HG03097 (cell line): ENCODE measurements around the gene MACROD2.
"Not testable (repeated sequence)": the region's sequence is repeated elsewhere in the genome, so short reads cannot be mapped to it uniquely, and the experiment has no call there.

ENCODE experiments used
- ATAC-seq: cut with Tn5 transposase; IDR thresholded peaks from one replicate; pipeline ENCODE4 v1.9.1; 2021; ENCODE audit not compliant: unreplicated experiment, low FRiP score

MACROD2 gene

DNA sequence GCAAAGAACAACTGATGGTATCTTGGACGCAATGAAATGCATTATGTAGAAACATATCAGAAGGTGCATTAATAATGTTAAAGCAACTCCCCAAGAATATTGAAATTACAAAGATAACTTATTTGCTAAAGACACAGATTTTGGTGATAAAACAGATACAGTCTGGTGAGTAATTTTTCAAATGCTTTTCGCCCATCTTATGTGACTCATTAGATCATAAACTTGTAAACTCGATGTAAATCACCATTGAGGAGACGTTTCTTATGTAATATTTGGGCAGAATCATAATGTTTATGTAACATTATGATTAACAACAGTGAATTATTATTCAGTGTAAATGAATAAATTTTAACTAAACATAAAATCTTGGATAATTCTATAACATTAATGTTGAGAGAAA, 1969.8 kb downstream of the MACROD2 start:
- ATAC-seq, result no peak

GRCh38 chr20:15967334-15967733, 1972.0 kb downstream of the MACROD2 start:
- no peak for ATAC-seq

DNA sequence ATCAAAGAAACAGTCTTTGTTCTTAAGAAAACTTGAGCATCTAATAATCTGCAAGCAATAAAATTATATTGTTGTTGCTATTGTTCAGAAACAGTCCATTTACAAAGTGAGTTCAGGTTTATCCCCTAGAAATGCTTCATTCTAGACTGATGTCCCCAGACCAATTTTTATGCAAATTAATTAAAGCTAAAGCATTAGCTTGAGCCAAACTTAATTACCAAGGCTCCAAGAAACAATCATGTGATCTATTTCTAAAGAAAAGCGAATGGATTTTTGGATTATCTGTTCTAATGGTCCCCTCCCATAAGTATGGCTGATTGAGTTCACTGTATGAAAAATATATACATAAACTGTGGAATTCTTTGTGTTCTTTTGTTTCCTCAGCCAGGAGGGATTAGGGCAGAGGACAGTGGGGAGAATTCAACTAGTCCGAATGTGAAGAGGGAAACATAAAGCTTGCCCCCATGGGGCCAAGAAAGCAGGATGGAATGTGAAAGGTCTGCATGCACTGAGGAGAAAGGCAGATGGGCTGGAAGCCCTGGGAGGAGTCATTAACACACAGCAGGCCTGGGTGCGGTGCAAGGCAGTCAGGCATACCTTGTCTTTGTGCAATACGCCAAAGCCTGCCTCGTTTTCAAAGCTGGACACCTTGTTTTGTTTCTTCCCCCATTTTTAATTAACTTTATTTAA, 1980.9 kb downstream of the MACROD2 start:
- ATAC-seq, result no peak

DNA sequence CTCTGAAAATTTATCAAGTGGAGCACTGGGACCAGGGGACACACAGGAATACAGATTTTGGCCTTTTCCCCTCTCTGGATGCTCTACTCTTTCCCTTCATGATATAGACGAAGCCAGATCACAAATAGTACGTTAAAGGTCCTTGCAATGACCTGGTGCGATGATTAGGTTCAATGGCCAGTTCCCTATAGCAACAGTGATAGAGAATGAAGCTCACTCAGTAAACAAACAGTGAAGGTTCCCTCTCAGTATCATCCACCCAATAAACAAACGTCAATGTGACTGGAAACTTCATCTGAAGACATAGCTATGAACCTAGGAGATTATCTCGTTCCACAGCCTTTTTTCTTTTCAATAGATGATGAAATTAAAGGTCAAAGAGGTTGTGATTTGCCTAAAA, 1981.7 kb downstream of the MACROD2 start:
- ATAC-seq, result no peak

DNA sequence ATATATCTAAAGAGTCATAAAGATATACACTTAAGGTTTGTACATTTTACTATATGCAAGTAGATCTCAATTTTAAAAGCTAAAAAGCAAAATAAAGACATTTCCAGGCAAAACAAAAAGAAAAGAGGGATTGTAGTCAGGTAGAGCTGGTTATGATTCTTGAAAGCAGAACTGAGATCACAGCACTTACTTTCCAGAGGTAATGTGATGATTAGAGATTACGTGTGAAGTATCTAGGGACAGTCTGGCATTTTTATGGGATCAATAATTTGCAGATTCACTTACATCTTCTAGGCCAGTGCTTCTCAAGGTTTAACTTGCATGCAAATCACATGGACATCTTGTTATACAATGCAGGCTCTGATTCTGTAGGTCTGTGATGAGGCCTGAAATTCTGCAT, 1982.4 kb downstream of the MACROD2 start:
- ATAC-seq, result no peak

- not testable (repeated sequence) for ATAC-seq
These were observed 1990.4 kb downstream of the MACROD2 start for GRCh38 chr20:15985494-15986368.

DNA sequence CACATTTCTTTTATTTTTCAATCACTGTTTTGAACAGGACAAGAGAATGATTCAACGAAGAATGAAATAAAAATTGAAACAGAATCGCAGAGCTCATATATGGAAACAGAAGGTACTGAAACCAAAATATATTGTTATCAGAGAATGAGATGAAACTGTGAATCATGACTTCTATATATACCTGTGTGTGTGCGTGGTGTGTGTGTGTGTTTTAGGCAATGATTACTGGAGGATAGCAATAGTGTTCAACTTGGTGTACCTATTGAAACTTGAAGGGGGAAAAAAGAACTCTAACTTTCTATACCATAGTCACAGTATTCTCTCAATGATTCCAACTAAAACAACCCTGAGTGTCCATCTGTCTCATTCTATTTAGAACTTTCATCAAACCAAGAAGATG, 1991.4 kb downstream of the MACROD2 start:
- ATAC-seq, result peak; percentile 95

- no peak for ATAC-seq
These were observed 1996.0 kb downstream of the MACROD2 start for GRCh38 chr20:15991279-15991678.

DNA sequence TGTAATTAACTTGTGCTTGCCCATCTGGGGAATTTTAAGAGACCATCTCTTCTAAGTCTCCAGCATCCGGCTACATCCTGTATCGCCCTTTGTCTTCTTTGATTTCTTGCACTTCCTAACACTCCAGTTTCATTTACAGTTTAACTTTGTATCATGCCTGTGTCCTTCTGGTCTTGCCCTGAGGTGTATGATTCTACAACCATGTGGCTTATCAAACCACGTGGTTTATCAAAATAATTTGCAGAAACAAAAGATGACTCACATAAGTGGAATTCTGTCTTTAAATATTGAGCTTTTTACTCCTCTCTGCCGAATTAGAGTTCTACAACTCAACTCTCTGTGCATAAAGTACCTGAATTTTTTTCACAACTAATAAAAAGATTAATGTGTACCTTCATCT, 1997.2 kb downstream of the MACROD2 start:
- ATAC-seq, result no peak

GRCh38 chr20:16000112-16000511, 2004.8 kb downstream of the MACROD2 start:
- ATAC-seq, result no peak

- ATAC-seq, result no peak
These were observed 2006.0 kb downstream of the MACROD2 start for GRCh38 chr20:16001286-16001685.

GRCh38 chr20:16003310-16003709, 2008.0 kb downstream of the MACROD2 start:
- ATAC-seq, result no peak

DNA sequence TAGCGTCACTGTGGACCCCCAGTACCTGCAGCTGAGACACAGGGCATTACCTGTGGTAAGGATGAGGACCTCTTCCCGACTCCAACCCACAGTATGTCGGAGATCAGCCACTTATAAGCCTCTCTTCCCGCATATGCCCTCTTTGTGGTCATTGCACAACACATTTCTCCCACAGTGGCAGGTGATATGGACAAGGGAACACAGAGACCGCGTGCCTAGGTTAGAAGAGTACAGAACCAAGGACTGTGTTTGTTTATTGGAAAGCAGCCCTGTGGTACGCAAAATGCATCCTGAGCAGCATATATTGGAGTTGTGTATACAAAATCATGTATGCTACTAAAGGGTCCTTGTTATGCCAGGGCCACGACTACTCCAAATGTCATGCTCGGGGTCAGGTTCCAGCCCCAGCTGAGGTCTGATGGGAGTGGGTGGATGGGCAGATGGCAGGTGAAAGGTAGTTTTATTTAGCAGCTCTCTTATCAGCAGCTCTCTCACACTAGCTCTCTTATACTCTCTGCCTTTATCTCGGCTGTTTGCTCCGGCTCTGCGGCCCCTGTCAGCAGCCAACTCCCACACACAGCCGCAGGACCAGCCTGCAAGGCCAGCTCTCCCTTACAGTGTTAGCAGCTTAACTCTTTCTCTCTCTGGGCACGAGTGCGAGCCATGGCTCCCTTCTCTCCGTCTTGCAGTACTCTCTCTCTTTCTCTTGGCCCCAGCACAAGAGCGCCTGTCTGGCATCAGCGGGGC, 2009.0 kb downstream of the MACROD2 start:
- ATAC-seq, result no peak

GRCh38 chr20:16005021-16005914, 2010.0 kb downstream of the MACROD2 start:
- no peak for ATAC-seq

DNA sequence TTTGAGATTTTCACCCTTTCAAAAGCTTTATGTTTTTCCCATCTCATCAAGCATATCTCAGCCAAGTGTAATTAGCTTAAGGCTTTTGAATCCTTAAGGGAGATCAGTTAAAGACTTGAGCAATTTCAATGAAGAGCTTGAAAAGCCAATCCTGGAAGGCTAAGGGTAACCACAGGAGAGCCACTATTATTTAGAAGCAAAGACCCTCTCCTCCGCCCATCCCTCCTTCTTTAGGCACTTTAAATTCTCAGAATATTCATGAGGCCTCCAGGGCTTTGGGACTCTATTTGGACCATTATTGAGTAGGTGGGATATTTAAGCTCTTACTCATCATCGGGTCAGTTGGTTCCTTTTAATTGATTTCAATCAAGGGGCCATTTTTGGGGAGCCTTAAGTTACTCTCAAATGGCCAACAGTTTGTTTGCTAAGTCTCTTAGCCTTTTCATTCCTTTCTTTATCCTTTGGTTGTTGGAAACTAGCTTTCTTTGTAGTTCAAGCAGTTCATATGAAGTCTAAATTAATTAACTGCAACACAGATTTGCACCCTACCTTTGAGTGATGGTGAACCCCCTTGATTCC, 2010.7 kb downstream of the MACROD2 start:
- ATAC-seq, result no peak

- ATAC-seq, result peak; percentile 93
These were observed 2011.8 kb downstream of the MACROD2 start for GRCh38 chr20:16007164-16007563.

- no peak for ATAC-seq
These were observed 2012.6 kb downstream of the MACROD2 start for GRCh38 chr20:16007962-16008361.

DNA sequence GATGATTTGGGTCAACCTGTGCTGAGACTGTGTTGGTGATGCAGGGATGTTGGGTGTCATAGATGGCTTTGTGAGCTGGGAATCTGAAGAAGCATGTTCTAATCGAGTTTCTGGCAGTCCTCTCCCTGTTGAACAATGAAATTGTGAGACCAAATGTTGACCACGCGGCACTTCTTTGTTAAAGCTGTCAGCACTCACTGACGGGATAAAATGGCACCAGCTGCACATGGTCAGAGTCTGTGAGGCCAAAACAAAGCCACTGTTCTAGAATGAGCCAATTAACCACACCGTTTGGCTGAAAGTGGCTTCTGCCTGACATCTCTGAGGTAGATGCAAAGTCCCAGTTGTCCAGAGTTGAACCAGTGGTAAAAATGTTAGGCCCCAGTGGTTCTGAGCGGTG, 2015.7 kb downstream of the MACROD2 start:
- ATAC-seq, result no peak

GRCh38 chr20:16011519-16011918, 2016.2 kb downstream of the MACROD2 start:
- no peak for ATAC-seq

DNA sequence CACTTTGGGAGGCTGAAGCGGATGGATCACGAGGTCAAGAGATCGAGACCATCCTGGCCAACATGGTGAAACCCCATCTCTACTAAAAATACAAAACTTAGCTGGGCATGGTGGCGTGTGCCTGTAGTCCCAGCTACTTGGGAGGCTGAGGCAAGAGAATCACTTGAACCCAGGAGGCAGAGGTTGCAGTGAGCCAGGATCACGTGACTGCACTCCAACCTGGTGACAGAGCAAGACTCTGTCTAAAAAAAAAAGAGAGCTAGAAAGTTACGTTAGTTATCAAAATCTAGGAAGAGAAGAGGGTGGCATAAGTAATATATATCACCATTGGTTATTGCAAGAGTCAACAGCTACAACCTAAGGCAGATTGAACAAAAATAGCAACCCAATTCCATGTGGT, 2017.6 kb downstream of the MACROD2 start:
- not testable (repeated sequence) for ATAC-seq
